ACC112 (cell line): Measurements from ENCODE around the gene PKP2.

ENCODE experiments used
- H2AFZ ChIP-seq: fragments of 200-600 bp; sonication (generic); one replicate; pipeline ENCODE4 v1.6.0; 2017; ENCODE audit warnings: antibody characterized with exemption, low read length; ENCODE audit not compliant: unreplicated experiment
- H3K27ac ChIP-seq: fragments of 200-600 bp; sonication (generic); 2 replicates; pipeline ENCODE4 v1.5.1; 2014; ENCODE audit warnings: low read depth, mild to moderate bottlenecking, antibody characterized with exemption, low read length, moderate library complexity
- H3K27me3 ChIP-seq: fragments of 200-600 bp; sonication (generic); 2 replicates; pipeline ENCODE4 v1.6.1; 2014; ENCODE audit warnings: mild to moderate bottlenecking, antibody characterized with exemption, low read length, moderate library complexity, mixed read lengths; ENCODE audit not compliant: insufficient read depth
- H3K36me3 ChIP-seq: fragments of 200-600 bp; sonication (generic); 2 replicates; pipeline ENCODE4 v1.6.1; 2016; ENCODE audit warnings: mild to moderate bottlenecking, antibody characterized with exemption, low read length, moderate library complexity, mixed read lengths; ENCODE audit not compliant: insufficient read depth
- H3K4me1 ChIP-seq: fragments of 200-600 bp; sonication (generic); one replicate; pipeline ENCODE4 v1.6.1; 2016; ENCODE audit warnings: low read length, mixed read lengths; ENCODE audit not compliant: insufficient read depth, unreplicated experiment, control insufficient read depth
- H3K4me3 ChIP-seq: fragments of 200-600 bp; sonication (generic); 2 replicates; pipeline ENCODE4 v1.5.1; 2014; ENCODE audit warnings: mild to moderate bottlenecking, low read depth, low read length
- H3K79me2 ChIP-seq: fragments of 200-600 bp; sonication (generic); one replicate; pipeline ENCODE4 v1.6.0; 2016; ENCODE audit warnings: low read length; ENCODE audit not compliant: control insufficient read depth, unreplicated experiment, insufficient read depth

PKP2 gene

DNA sequence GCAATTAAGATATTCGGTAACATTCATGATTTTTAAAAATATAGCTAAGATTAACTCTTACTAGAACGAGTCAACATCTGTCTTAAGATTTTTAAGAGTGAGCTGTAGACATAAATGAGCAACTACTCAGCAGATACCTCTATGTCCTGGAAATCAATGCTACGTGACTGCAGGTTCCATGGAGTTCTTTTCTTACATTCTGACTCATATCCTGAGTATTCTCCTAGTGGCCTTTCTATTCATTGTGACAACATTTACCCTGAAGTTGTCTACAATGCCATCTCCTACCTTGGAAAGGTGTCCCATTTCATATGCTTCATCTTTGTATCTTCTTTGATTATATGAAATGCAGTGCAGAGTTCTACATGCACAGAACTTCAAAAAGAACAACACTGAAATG, 59.9 kb downstream of the PKP2 start:
- Histone ChIP-seq H3K79me2 (no peaks in the 10 kb centered on the region), H3K36me3 (no peaks in the 10 kb centered on the region; the same call in 1 of the 2 replicates), H3K4me1 (no peaks in the 10 kb centered on the region), H3K27me3 (no peaks in the 10 kb centered on the region), H3K27ac (no peak overlapping the region), H3K4me3 (no peak overlapping the region), H2AFZ (no peak overlapping the region)

DNA sequence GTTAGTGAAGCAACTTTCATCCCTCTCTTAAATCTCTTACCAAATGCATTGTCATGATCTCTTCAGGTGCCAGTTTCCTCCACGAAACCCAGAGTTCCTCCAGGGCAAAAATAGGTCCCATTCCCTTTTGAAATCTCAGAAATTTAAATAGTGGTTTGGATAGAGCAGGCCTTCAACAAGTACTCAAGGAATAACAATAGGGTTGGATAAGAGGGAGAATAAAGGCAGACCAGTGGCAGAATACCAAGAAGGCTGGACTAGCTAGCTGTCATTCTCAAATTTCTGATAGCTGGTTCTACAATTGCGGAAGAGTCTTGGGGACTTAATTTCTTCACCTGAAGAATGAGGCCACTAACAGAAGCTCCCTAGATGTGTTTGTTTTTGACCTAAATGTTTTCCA, 62.5 kb downstream of the PKP2 start:
- H3K36me3 ChIP-seq, result no peaks in the 10 kb centered on the region; the same call in 1 of the 2 replicates
- no peak overlapping the region for H2AFZ ChIP-seq
- H3K27me3 ChIP-seq, result no peaks in the 10 kb centered on the region
- no peaks in the 10 kb centered on the region for H3K4me1 ChIP-seq
- H3K4me3 ChIP-seq, result no peak overlapping the region
- H3K79me2 ChIP-seq, result no peaks in the 10 kb centered on the region
- H3K27ac ChIP-seq, result no peak overlapping the region

DNA sequence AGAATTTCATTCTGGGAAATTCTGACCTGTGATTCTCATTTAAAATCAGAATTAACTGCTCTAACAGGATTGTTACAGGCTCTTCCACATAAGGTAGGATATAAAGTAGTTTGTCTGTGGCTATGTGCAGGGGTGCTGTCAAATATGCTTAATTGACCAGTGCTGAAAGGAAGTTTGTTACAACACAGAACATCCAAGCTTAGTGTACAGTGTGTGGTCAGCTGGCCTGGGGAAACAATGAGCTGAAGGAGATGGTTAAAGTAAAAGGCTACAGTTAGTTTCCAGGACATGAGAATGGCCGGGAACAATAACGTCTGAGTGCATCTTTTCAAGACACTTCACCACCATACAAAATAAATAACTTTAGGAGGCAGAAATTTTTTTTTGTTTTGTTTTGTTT, 68.0 kb downstream of the PKP2 start:
- H3K79me2 ChIP-seq, result no peaks in the 10 kb centered on the region
- H3K4me3 ChIP-seq, result no peak overlapping the region
- H3K27ac ChIP-seq, result no peak overlapping the region
- no peaks in the 10 kb centered on the region for H3K4me1 ChIP-seq
- H3K36me3 ChIP-seq, result no peaks in the 10 kb centered on the region
- no peaks in the 10 kb centered on the region for H3K27me3 ChIP-seq
- H2AFZ ChIP-seq, result no peak overlapping the region

DNA sequence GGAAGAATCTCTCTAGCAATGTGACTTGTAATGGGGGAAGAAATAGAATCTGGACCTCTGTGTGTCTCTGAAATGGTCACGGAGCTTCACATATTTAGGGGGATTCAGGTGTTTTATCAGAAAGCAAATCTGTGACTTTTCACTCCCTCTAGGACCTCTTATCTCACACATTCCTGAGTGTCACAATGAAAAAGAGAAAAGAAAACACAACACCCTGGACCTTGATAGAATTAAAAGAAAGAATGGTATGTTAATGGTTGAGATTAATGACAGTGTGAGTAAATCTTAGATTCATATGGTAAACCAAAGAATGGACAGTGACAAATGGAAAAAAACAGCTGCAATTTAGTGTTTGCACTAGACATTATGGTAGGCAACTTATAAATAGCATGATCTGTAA, 68.5 kb downstream of the PKP2 start:
- Histone ChIP-seq H3K4me1 (no peaks in the 10 kb centered on the region), H2AFZ (no peak overlapping the region), H3K27me3 (no peaks in the 10 kb centered on the region), H3K79me2 (no peaks in the 10 kb centered on the region), H3K36me3 (no peaks in the 10 kb centered on the region), H3K27ac (no peak overlapping the region), H3K4me3 (no peak overlapping the region)

DNA sequence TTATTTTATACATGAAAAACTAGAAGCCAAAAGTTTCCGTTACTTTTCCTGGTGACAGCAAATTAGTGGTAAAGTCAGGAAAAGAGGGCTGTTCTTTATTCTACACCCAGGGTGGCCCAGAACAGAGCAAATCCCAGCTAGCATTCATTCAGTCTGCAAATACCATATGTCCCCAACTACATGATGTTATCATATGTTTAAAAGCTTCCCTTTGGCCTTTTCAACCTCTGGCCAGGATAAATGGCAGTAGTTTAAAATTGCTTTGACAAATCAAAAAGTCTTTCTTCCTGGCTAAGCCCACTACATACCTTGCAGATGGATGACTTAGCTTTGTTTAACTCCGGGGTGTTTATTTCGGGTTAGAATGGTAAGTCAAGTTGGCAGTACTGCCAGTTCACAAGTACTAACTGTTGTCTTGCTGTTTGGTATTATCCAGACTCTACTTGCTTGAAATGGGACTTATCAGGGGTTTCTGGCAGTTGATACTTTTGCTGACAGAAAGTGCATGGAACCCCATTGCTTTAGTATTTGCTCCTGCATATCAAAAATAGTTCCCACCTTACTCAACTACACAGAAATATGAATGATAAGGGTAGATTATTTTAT, 69.7 kb downstream of the PKP2 start:
- H3K27ac ChIP-seq, result no peak overlapping the region
- H3K4me3 ChIP-seq, result no peak overlapping the region
- no peak overlapping the region for H2AFZ ChIP-seq
- H3K36me3 ChIP-seq, result no peaks in the 10 kb centered on the region
- H3K79me2 ChIP-seq, result no peaks in the 10 kb centered on the region
- no peaks in the 10 kb centered on the region for H3K27me3 ChIP-seq
- H3K4me1 ChIP-seq, result no peaks in the 10 kb centered on the region

DNA sequence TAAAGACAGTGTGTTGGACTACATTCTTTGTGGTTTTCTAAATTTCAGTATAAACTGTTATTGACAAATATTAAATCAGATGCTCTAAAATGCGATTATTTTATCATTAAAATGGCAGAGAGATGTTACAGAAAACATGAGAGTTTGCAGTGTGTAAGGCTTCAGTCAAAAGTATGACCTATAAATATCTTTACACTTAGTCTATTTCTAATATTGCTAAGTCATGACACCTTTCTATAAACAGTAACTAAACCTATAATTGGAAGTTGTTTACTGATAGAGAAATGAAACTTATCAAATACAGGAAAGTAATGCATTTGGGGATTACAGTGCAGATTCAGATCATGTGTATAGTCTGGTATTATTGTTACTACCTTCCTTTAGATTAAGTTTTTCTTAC, 72.0 kb downstream of the PKP2 start:
- Histone ChIP-seq H3K27ac (no peak overlapping the region), H3K79me2 (no peaks in the 10 kb centered on the region), H3K4me1 (no peaks in the 10 kb centered on the region), H3K4me3 (no peak overlapping the region), H2AFZ (no peak overlapping the region), H3K36me3 (no peaks in the 10 kb centered on the region), H3K27me3 (no peaks in the 10 kb centered on the region)

DNA sequence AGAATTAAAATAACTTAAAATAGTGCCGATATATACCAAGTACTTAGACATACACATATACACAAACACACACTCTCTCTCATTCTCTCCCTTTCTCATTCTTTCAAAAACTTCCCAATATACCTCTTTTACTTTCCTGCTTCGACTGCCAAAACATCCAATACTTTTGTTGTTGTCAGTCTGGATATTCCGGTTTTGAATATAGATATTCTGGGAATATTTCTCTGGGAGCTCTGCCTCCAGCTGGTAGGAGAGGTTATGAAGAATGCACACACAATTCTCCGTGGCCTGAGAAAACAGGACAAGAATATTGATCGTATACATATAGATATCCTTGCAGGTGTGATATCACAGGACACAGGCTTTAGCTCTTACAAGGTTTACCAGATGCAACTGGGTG, 74.2 kb downstream of the PKP2 start:
- Histone ChIP-seq H2AFZ (no peak overlapping the region), H3K27ac (no peak overlapping the region), H3K79me2 (no peaks in the 10 kb centered on the region), H3K4me3 (no peak overlapping the region), H3K27me3 (no peaks in the 10 kb centered on the region), H3K4me1 (no peaks in the 10 kb centered on the region), H3K36me3 (no peaks in the 10 kb centered on the region)

DNA sequence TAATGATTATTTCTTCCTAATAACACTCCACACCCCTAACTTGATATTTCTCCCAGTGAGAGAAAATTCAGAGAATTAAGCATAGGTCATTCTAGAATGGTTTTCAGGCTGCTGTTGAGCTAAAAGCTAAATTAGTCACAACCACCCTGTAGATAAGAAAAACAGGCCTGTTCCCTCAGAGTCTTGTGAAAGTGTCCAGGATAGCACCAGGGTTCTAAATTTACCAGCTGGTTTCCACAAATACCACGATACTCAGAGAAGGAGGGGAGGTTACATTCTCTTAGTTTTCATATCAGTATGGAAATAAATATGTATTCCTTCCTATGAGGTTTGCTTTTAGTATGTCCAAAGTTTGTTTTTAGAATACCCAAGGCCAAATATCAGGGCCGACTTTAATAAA, 74.9 kb downstream of the PKP2 start:
- H3K79me2 ChIP-seq, result no peaks in the 10 kb centered on the region
- no peak overlapping the region for H2AFZ ChIP-seq
- H3K4me3 ChIP-seq, result no peak overlapping the region
- H3K27me3 ChIP-seq, result no peaks in the 10 kb centered on the region
- no peak overlapping the region for H3K27ac ChIP-seq
- H3K36me3 ChIP-seq, result no peaks in the 10 kb centered on the region
- H3K4me1 ChIP-seq, result no peaks in the 10 kb centered on the region

DNA sequence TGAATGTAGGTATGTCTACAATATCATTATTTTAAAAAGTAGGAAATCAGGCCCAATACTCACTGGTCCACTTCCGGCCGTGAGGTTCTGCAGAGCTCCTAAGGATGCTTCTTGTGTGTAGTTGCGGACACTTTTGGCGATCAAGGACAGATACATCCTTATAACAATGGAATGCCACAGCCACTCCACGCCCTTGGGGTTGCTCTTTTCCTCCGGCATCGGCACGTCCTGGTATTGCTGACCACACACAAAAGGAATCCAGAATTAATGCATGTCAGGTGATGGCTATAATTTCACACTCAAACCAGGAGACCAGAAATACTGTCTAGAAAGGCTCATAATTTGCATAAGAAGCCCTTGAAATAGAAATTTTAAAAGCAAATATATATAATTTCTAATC, 75.3 kb downstream of the PKP2 start:
- Histone ChIP-seq H3K27ac (no peak overlapping the region), H3K79me2 (no peaks in the 10 kb centered on the region), H3K4me3 (no peak overlapping the region), H2AFZ (no peak overlapping the region), H3K27me3 (no peaks in the 10 kb centered on the region), H3K4me1 (no peaks in the 10 kb centered on the region), H3K36me3 (no peaks in the 10 kb centered on the region)

DNA sequence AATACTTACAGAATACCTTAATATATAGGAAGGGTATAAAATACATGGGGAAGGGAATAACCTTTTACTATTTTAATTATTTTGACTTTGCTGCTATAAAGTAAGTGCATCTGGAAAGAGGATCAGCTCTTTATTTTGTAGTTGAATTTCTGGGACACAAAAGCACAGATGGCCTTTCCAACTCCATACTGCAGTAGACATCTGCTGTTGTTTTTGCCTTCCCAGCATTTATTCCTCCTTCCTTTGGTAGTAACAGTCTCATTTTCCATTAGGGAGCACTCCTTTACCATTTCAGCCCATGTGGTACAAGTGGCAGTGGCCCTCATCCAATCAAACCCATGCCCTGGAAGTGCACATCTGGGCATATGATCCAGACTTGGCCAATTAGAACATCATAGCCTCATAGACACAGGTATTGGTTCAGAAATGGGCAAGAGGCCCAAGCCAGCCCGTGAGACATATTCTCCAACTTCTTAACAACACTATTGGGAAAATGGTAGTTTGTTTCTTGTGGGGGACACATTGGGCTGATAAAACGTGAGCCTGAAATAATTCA, 76.1 kb downstream of the PKP2 start:
- Histone ChIP-seq H2AFZ (no peak overlapping the region), H3K79me2 (no peaks in the 10 kb centered on the region), H3K27ac (no peak overlapping the region), H3K4me1 (no peaks in the 10 kb centered on the region), H3K4me3 (no peak overlapping the region), H3K36me3 (no peaks in the 10 kb centered on the region), H3K27me3 (no peaks in the 10 kb centered on the region)

DNA sequence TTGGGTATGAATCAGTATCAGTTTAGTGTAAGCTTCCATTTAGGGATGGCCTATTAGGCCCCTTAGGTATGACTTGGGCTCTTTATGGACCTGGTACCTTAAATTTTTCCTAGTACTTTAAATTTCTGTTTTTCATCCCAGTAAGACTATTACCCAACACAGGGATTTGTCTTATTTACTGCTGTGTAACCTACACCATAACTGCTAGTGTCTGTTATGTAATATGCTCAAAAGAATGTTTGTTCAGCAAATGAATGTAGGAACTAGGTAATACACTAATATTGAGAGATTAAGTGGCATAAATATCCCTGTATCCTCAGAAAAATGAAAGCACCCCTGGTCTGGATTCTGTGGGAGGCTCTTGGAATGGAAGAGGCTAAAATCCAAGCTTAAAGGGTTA, 77.2 kb downstream of the PKP2 start:
- no peaks in the 10 kb centered on the region for H3K79me2 ChIP-seq
- no peak overlapping the region for H2AFZ ChIP-seq
- no peaks in the 10 kb centered on the region for H3K36me3 ChIP-seq
- H3K27ac ChIP-seq, result no peak overlapping the region
- H3K4me1 ChIP-seq, result no peaks in the 10 kb centered on the region
- no peaks in the 10 kb centered on the region for H3K27me3 ChIP-seq
- no peak overlapping the region for H3K4me3 ChIP-seq
